ENCODE measurements around the gene HIGD1B. TPM values are rescaled to one million over a fixed set of nuclear protein-coding genes. Genes with fewer than 3 reads are reported as not detected.

The HIGD1B gene
- total RNA-seq, 1 experiment from 2014 or later = not detected

DNA sequence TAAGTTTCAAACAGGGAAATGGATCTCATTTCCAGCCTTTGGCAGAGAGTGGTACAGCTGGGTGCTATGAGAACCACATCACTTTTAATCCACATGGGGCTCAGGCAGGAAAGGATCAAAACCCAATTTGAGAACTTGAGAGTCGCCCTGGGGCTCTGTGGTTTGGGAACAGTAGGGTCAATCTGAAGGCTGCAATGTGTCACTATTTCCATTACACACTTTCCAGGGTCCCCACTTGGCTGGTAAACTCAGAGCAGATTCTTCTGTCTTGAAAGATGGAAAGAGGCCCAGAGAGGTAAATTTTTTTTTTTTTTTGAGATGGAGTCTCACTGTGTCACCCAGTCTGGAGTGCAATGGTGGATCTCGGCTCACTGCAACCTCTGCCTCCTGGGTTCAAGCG lies 6.7 kb upstream of the HIGD1B start:
- TF ChIP-seq SIN3A (IDR thresholded peaks at IDR 0.05; ENCODE audit: borderline replicate concordance, insufficient read depth, low read depth, low read length) (no peak), TCF7L2 (IDR thresholded peaks at IDR 0.05; ENCODE audit: low read depth, low read length) (no peak), POLR2AphosphoS5 (IDR thresholded peaks at IDR 0.05; ENCODE audit: low read depth, low read length) (no peak)
- TF ChIP-seq, protein P1, sequence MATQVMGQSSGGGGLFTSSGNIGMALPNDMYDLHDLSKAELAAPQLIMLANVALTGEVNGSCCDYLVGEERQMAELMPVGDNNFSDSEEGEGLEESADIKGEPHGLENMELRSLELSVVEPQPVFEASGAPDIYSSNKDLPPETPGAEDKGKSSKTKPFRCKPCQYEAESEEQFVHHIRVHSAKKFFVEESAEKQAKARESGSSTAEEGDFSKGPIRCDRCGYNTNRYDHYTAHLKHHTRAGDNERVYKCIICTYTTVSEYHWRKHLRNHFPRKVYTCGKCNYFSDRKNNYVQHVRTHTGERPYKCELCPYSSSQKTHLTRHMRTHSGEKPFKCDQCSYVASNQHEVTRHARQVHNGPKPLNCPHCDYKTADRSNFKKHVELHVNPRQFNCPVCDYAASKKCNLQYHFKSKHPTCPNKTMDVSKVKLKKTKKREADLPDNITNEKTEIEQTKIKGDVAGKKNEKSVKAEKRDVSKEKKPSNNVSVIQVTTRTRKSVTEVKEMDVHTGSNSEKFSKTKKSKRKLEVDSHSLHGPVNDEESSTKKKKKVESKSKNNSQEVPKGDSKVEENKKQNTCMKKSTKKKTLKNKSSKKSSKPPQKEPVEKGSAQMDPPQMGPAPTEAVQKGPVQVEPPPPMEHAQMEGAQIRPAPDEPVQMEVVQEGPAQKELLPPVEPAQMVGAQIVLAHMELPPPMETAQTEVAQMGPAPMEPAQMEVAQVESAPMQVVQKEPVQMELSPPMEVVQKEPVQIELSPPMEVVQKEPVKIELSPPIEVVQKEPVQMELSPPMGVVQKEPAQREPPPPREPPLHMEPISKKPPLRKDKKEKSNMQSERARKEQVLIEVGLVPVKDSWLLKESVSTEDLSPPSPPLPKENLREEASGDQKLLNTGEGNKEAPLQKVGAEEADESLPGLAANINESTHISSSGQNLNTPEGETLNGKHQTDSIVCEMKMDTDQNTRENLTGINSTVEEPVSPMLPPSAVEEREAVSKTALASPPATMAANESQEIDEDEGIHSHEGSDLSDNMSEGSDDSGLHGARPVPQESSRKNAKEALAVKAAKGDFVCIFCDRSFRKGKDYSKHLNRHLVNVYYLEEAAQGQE (IDR thresholded peaks at IDR 0.05; ENCODE audit: insufficient read depth in 1 of 2, low read depth in 2 of 2, low read length in 1 of 2) = no peak
- TF ChIP-seq, protein P2, sequence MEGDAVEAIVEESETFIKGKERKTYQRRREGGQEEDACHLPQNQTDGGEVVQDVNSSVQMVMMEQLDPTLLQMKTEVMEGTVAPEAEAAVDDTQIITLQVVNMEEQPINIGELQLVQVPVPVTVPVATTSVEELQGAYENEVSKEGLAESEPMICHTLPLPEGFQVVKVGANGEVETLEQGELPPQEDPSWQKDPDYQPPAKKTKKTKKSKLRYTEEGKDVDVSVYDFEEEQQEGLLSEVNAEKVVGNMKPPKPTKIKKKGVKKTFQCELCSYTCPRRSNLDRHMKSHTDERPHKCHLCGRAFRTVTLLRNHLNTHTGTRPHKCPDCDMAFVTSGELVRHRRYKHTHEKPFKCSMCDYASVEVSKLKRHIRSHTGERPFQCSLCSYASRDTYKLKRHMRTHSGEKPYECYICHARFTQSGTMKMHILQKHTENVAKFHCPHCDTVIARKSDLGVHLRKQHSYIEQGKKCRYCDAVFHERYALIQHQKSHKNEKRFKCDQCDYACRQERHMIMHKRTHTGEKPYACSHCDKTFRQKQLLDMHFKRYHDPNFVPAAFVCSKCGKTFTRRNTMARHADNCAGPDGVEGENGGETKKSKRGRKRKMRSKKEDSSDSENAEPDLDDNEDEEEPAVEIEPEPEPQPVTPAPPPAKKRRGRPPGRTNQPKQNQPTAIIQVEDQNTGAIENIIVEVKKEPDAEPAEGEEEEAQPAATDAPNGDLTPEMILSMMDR (IDR thresholded peaks at IDR 0.05) = no peak
- Histone ChIP-seq H3K27me3 (ENCODE audit: control insufficient read depth, insufficient read depth, low read length) (no peaks in the 10 kb centered on the region), H3K4me1 (ENCODE audit: control insufficient read depth, insufficient read depth, low read length) (no peaks in the 10 kb centered on the region; the same call in 1 of the 2 replicates), H3K36me3 (ENCODE audit: control insufficient read depth, insufficient read depth, low read length) (no peaks in the 10 kb centered on the region), H3K9me3 (ENCODE audit: control insufficient read depth, insufficient read depth, low read depth, low read length) (no peaks in the 10 kb centered on the region), H3K27ac (ENCODE audit: low read length) (no peak overlapping the region), H3K4me3 (ENCODE audit: low read depth in 2 of 2, low read length in 2 of 2) (no peak overlapping the region)
- ATAC-seq (no peak), DNase-seq (ENCODE audit: low read depth, low spot score) (no peak)
- BruUV-seq (replicated peaks) = no TSS peak
- in situ Hi-C loops (cut with HindIII; ENCODE audit: low pct_unique_long_range_greater_than_20kb, low sequenced_read_pairs) = no loop called here
- intact Hi-C loops (cut with micrococcal nuclease; ENCODE audit: unreplicated experiment) = no loop called here
- CTCF ChIA-PET = no interaction called here
- POLR2A ChIA-PET = no interaction called here

DNA sequence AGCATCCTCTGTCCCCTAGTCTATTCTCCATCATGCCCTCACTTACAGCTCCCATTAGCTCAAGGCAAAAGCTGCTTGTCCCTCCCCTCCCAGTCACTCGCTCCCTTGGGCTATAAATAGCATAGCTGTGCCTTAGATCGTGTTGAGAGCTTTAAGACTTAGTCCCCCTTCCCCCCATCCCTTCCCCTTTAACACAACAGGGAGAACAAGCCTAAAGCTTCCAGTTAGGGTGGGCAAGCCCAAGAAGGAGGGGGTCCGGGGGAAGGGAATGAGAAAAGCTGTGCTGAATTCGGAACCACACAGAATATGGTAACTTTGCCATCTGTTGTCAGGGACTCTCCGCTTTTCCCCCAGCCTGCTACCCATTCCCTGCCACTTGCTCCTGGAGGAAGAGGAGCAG lies 4.9 kb upstream of the HIGD1B start:
- H3K4me3 ChIP-seq (ENCODE audit: low read depth in 2 of 2, low read length in 2 of 2) = no peak overlapping the region
- no peaks in the 10 kb centered on the region for H3K27me3 ChIP-seq (ENCODE audit: control insufficient read depth, insufficient read depth, low read length)
- ChIA-PET CTCF (no interaction called here), POLR2A (interaction anchor here (0.6 kb wide), 1 partner anchor 862 kb away, joined by 5 read pairs; no protein-coding TSS in a partner anchor)
- no peak for TF ChIP-seq POLR2AphosphoS5 (IDR thresholded peaks at IDR 0.05; ENCODE audit: low read depth, low read length)
- no peak for TF ChIP-seq SIN3A (IDR thresholded peaks at IDR 0.05; ENCODE audit: borderline replicate concordance, insufficient read depth, low read depth, low read length)
- TF ChIP-seq, protein P1 (IDR thresholded peaks at IDR 0.05; ENCODE audit: insufficient read depth in 1 of 2, low read depth in 2 of 2, low read length in 1 of 2) = no peak
- no peak for TF ChIP-seq TCF7L2 (IDR thresholded peaks at IDR 0.05; ENCODE audit: low read depth, low read length)
- TF ChIP-seq, protein P2 (IDR thresholded peaks at IDR 0.05) = no peak
- DNase-seq (ENCODE audit: low read depth, low spot score) (no peak), ATAC-seq (no peak)
- H3K36me3 ChIP-seq (ENCODE audit: control insufficient read depth, insufficient read depth, low read length) = no peaks in the 10 kb centered on the region
- BruUV-seq (replicated peaks) = no TSS peak
- H3K4me1 ChIP-seq (ENCODE audit: control insufficient read depth, insufficient read depth, low read length) = no peaks in the 10 kb centered on the region; the same call in 1 of the 2 replicates
- in situ Hi-C loops (cut with HindIII; ENCODE audit: low pct_unique_long_range_greater_than_20kb, low sequenced_read_pairs) (no loop called here), intact Hi-C loops (cut with micrococcal nuclease; ENCODE audit: unreplicated experiment) (no loop called here)
- H3K27ac ChIP-seq (ENCODE audit: low read length) = no peak overlapping the region
- no peaks in the 10 kb centered on the region for H3K9me3 ChIP-seq (ENCODE audit: control insufficient read depth, insufficient read depth, low read depth, low read length)

Measured in Panc1 (cell line).